ENCODE data around the gene ASPRV1.

Gene ASPRV1

DNA sequence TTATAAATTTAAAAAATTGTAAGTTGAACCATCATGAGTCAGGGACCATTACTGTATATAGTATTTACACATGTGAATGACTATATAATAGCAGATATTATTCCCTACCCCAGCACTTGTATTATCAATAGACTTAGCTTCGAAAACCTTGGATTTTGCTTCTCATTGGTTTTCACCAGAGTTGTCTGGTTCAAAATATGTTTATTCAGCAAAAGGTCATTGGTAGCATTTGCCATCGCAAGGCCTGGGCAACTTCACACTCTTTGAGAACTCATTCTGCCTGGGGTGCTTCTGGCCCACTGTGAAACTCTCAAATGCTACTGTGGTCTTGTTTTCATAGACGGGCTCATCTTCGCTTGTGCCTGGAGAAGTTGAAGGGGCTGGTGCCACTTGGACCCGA is 26.4 kb downstream of the ASPRV1 start:
- no peaks in the 10 kb centered on the region for H3K27me3 ChIP-seq (ENCODE audit: insufficient read depth, insufficient read length)
- no peak overlapping the region for H3K9ac ChIP-seq (ENCODE audit: insufficient read length, low read depth)
- H3K36me3 ChIP-seq (ENCODE audit: insufficient read depth, insufficient read length, low read length) = peaks cover 9% of the 10 kb centered on the region
- no peak overlapping the region for H3K4me3 ChIP-seq (ENCODE audit: insufficient read length, low read depth)
- no peak for TF ChIP-seq YY1 (IDR thresholded peaks at IDR 0.05; ENCODE audit: insufficient read depth, insufficient read length)
- TF ChIP-seq ZNF274 (IDR thresholded peaks at IDR 0.05; ENCODE audit: low read depth, low read length) = no peak
- no peak for TF ChIP-seq SUZ12 (IDR thresholded peaks at IDR 0.05; ENCODE audit: extremely low read depth, insufficient read depth, insufficient read length)
- no peak for DNase-seq (ENCODE audit: low read depth, low spot score)
- no peaks in the 10 kb centered on the region for H3K4me1 ChIP-seq (ENCODE audit: insufficient read depth, insufficient read length)
- no peaks in the 10 kb centered on the region for H3K9me3 ChIP-seq (ENCODE audit: insufficient read depth, low read length)

DNA sequence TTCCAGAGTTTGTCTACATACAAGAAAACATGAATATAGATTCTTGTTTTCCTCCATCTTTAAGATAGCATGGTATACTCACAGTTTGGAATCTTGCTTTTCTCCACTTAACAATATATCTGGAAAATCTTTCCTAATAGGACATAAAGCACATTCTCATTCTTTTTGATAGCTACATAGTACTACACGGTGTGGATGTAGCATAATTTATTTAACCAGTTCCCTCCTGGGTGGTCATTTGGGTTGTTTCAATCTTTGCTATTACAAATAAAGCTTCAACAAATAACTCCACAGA is 26.9 kb downstream of the ASPRV1 start:
- peaks cover 9% of the 10 kb centered on the region for H3K36me3 ChIP-seq (ENCODE audit: insufficient read depth, insufficient read length, low read length)
- H3K9me3 ChIP-seq (ENCODE audit: insufficient read depth, low read length) = no peaks in the 10 kb centered on the region
- no peaks in the 10 kb centered on the region for H3K27me3 ChIP-seq (ENCODE audit: insufficient read depth, insufficient read length)
- no peak for DNase-seq (ENCODE audit: low read depth, low spot score)
- H3K4me1 ChIP-seq (ENCODE audit: insufficient read depth, insufficient read length) = no peaks in the 10 kb centered on the region
- TF ChIP-seq ZNF274 (IDR thresholded peaks at IDR 0.05; ENCODE audit: low read depth, low read length) (no peak), SUZ12 (IDR thresholded peaks at IDR 0.05; ENCODE audit: extremely low read depth, insufficient read depth, insufficient read length) (no peak), YY1 (IDR thresholded peaks at IDR 0.05; ENCODE audit: insufficient read depth, insufficient read length) (no peak)
- H3K9ac ChIP-seq (ENCODE audit: insufficient read length, low read depth) = no peak overlapping the region
- no peak overlapping the region for H3K4me3 ChIP-seq (ENCODE audit: insufficient read length, low read depth)

DNA sequence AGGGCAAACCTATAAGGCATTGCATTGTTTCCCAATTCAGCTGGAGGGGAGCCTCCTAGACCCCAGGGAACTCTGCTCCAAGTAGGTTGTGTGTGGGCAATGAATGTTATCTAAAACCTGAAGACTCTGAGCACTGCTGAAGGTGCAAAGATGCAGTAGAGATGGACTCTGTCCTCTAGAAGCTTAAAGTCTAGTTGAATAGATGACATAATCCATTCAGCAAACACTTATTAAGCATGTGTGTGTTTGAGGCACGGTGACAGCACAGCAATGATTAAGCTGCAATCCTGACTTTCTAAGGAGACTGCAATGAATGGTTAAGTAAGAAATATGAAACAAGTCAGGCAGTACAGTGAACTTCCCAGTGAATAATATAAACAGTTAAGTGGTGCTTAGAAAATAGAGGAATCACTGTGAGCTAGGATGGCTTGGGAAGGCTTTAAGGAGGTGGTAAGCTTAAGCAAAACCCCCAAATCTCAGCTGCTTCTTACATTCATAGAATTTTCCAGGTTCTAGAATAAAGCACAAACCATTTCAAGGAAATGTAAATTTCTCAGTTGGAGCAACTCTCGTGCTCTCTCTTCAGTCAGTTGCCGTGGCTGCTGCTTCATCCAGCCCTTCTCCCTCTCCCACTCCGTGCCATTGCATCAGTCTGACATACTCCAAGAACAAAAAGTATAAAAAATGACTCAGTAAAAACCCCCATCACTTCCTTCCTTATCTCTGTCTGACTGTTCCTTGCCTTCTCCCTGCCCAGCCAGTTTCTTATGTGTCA is 27.4 kb downstream of the ASPRV1 start:
- TF ChIP-seq YY1 (IDR thresholded peaks at IDR 0.05; ENCODE audit: insufficient read depth, insufficient read length) = no peak
- no peak for TF ChIP-seq ZNF274 (IDR thresholded peaks at IDR 0.05; ENCODE audit: low read depth, low read length)
- no peak for TF ChIP-seq SUZ12 (IDR thresholded peaks at IDR 0.05; ENCODE audit: extremely low read depth, insufficient read depth, insufficient read length)
- no peak for DNase-seq (ENCODE audit: low read depth, low spot score)
- H3K4me3 ChIP-seq (ENCODE audit: insufficient read length, low read depth) = no peak overlapping the region
- no peaks in the 10 kb centered on the region for H3K9me3 ChIP-seq (ENCODE audit: insufficient read depth, low read length)
- H3K27me3 ChIP-seq (ENCODE audit: insufficient read depth, insufficient read length) = no peaks in the 10 kb centered on the region
- H3K36me3 ChIP-seq (ENCODE audit: insufficient read depth, insufficient read length, low read length) = peaks cover 9% of the 10 kb centered on the region
- no peaks in the 10 kb centered on the region for H3K4me1 ChIP-seq (ENCODE audit: insufficient read depth, insufficient read length)
- no peak overlapping the region for H3K9ac ChIP-seq (ENCODE audit: insufficient read length, low read depth)

DNA sequence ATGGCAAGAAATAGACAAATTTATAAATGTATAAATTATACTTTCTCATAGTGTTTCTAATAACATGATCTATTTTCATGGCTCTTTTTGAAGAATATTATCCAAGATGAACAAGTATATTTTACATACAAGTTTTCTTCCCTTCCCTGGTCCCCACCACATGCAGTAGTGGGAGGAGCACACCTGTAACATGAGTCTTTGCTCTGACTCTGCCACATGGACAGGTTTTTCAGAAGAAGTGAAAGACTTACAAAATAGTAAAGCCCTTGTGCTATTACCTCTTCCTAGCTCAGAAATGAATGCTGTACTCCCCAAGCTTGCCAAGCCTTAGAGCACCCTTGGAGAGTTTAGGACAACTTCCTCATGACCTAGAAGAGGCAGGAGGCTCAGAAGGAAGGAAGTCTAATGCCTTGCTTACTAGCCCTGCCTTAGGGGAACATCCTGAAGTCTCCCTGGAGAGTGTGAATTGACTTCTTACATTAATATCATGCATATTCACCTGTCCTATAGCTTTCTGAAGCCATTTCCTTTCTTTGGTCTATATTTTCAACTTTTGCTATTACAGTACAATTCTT is 28.1 kb downstream of the ASPRV1 start:
- Histone ChIP-seq H3K27me3 (ENCODE audit: insufficient read depth, insufficient read length) (no peaks in the 10 kb centered on the region), H3K4me1 (ENCODE audit: insufficient read depth, insufficient read length) (no peaks in the 10 kb centered on the region), H3K36me3 (ENCODE audit: insufficient read depth, insufficient read length, low read length) (peaks cover 6% of the 10 kb centered on the region), H3K9me3 (ENCODE audit: insufficient read depth, low read length) (no peaks in the 10 kb centered on the region), H3K4me3 (ENCODE audit: insufficient read length, low read depth) (no peak overlapping the region), H3K9ac (ENCODE audit: insufficient read length, low read depth) (no peak overlapping the region)
- TF ChIP-seq ZNF274 (IDR thresholded peaks at IDR 0.05; ENCODE audit: low read depth, low read length) (no peak), SUZ12 (IDR thresholded peaks at IDR 0.05; ENCODE audit: extremely low read depth, insufficient read depth, insufficient read length) (no peak), YY1 (IDR thresholded peaks at IDR 0.05; ENCODE audit: insufficient read depth, insufficient read length) (no peak)
- DNase-seq (ENCODE audit: low read depth, low spot score) = no peak

DNA sequence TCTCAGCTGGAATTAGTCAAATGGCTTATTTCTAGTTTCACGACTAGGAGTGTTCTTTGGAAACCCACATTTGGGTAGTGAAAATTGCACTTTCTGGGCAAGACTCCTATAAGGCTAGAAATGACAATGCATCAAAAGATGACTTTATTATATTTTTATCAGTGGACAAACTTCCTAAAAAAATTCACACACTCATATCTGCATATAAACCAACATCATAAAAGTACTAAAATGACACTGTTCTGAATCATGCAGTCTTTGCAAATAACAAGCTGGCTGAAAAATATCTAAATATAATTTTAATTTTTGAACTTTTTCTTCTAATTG is 28.9 kb downstream of the ASPRV1 start:
- no peaks in the 10 kb centered on the region for H3K9me3 ChIP-seq (ENCODE audit: insufficient read depth, low read length)
- no peaks in the 10 kb centered on the region for H3K4me1 ChIP-seq (ENCODE audit: insufficient read depth, insufficient read length)
- H3K4me3 ChIP-seq (ENCODE audit: insufficient read length, low read depth) = no peak overlapping the region
- H3K36me3 ChIP-seq (ENCODE audit: insufficient read depth, insufficient read length, low read length) = no peaks in the 10 kb centered on the region
- no peak for DNase-seq (ENCODE audit: low read depth, low spot score)
- no peak for TF ChIP-seq SUZ12 (IDR thresholded peaks at IDR 0.05; ENCODE audit: extremely low read depth, insufficient read depth, insufficient read length)
- no peak for TF ChIP-seq ZNF274 (IDR thresholded peaks at IDR 0.05; ENCODE audit: low read depth, low read length)
- TF ChIP-seq YY1 (IDR thresholded peaks at IDR 0.05; ENCODE audit: insufficient read depth, insufficient read length) = no peak
- no peak overlapping the region for H3K9ac ChIP-seq (ENCODE audit: insufficient read length, low read depth)
- no peaks in the 10 kb centered on the region for H3K27me3 ChIP-seq (ENCODE audit: insufficient read depth, insufficient read length)

DNA sequence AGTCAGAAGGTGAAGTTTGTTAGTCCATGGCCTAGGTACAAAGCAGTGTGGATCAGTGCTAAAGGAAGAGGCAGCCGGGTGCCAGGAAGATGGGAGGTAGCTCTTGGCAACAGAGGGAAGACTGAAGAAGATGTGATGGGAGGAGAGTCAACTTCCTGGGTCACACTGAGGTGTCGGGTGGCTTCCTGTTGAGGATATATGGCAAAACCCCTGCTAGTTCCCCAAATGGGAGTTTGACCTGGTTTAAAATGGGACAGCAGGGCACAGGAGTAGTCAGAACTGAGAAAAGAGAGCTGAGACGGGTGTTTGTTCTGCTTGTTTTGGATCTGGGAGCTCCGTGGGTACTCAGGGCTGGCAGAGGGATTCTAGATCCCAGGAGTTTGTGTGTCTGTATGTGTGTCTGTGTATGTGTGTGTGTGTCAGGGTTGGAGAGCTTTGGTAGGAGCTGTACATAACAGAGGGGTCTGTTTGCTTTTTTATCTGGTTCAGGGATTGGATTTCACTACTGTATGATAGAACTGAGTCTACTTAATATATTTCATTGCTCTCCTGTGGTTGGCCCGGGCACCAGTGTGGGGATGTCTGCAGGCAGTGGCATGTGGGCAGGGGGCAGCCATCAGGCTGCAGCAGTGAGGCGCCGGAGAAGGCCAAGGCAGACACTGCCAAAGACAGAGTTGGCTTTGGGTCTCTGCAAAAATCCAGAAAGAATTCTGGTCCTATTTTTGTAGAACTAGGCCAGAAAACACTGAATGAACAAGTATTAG is 29.4 kb downstream of the ASPRV1 start:
- no peaks in the 10 kb centered on the region for H3K4me1 ChIP-seq (ENCODE audit: insufficient read depth, insufficient read length)

DNA sequence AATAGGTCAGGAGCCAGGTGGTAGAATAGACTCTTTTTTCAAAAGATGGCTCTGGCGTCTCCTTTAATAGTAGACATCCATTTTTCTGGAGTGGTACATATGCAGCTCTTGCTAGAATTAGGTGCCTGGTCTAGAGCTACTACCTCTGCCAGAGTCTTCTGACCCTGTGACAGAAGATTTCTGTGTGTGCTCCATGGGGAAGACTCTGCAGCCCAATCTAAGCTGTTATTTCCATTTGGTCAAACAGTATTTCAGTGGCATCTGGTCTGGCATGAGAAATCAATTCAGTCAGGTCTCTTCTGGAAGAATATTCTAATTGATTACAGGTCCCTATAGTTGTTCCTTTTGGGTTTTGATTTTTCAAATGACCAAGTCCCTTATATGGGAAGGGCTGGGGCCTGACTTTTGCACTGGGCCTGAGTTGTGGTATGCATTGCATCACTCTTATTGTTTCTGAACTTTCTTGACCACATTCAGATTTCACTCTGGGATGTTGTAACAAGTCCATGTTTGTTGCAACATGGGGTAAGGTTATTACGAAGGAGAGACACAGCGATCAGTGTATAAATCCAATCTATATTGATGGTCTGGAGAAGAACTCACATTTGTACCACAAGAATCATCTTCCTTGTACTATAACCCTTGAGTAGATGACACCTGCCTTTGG is 34.4 kb downstream of the ASPRV1 start:
- no peak for TF ChIP-seq ZNF274 (IDR thresholded peaks at IDR 0.05; ENCODE audit: low read depth, low read length)
- Histone ChIP-seq H3K4me1 (ENCODE audit: insufficient read depth, insufficient read length) (no peaks in the 10 kb centered on the region), H3K9me3 (ENCODE audit: insufficient read depth, low read length) (no peaks in the 10 kb centered on the region), H3K27me3 (ENCODE audit: insufficient read depth, insufficient read length) (no peaks in the 10 kb centered on the region), H3K4me3 (ENCODE audit: insufficient read length, low read depth) (no peak overlapping the region), H3K9ac (ENCODE audit: insufficient read length, low read depth) (no peak overlapping the region), H3K36me3 (ENCODE audit: insufficient read depth, insufficient read length, low read length) (peaks cover 3% of the 10 kb centered on the region)
- no peak for DNase-seq (ENCODE audit: low read depth, low spot score)

More for the DNA sequence above, 29.4 kb downstream of the ASPRV1 start:
- H3K9ac ChIP-seq (ENCODE audit: insufficient read length, low read depth) = no peak overlapping the region
- no peaks in the 10 kb centered on the region for H3K36me3 ChIP-seq (ENCODE audit: insufficient read depth, insufficient read length, low read length)
- H3K4me3 ChIP-seq (ENCODE audit: insufficient read length, low read depth) = no peak overlapping the region
- no peak for TF ChIP-seq SUZ12 (IDR thresholded peaks at IDR 0.05; ENCODE audit: extremely low read depth, insufficient read depth, insufficient read length)
- TF ChIP-seq YY1 (IDR thresholded peaks at IDR 0.05; ENCODE audit: insufficient read depth, insufficient read length) = no peak
- TF ChIP-seq ZNF274 (IDR thresholded peaks at IDR 0.05; ENCODE audit: low read depth, low read length) = no peak
- no peaks in the 10 kb centered on the region for H3K9me3 ChIP-seq (ENCODE audit: insufficient read depth, low read length)
- no peak for DNase-seq (ENCODE audit: low read depth, low spot score)
- H3K27me3 ChIP-seq (ENCODE audit: insufficient read depth, insufficient read length) = no peaks in the 10 kb centered on the region

All from NT2/D1 (cell line).